Ishikawa (cell line): ENCODE measurements around the gene PCDHA10.

Source experiments
- CEBPB ChIP-seq: IDR thresholded peaks from 2 replicates; pipeline ENCODE4 v1.6.1; 2012
- CREB1 ChIP-seq: IDR thresholded peaks from 2 replicates; pipeline ENCODE4 v1.6.1; 2012; ENCODE audit warnings: low read depth
- EGR1 ChIP-seq: IDR thresholded peaks from 2 replicates; pipeline ENCODE4 v1.6.1; 2012
- EP300 ChIP-seq: IDR thresholded peaks from 2 replicates; pipeline ENCODE4 v1.6.1; 2012; ENCODE audit warnings: borderline replicate concordance
- FOXM1 ChIP-seq: IDR thresholded peaks from 2 replicates; pipeline ENCODE4 v1.6.1; 2012; ENCODE audit warnings: low read depth, borderline replicate concordance
- MAX ChIP-seq: IDR thresholded peaks from 2 replicates; pipeline ENCODE4 v1.6.1; 2012
- NFIC ChIP-seq: IDR thresholded peaks from 2 replicates; pipeline ENCODE4 v1.6.1; 2012
- RAD21 ChIP-seq: IDR thresholded peaks from 2 replicates; pipeline ENCODE4 v1.6.1; 2012; ENCODE audit warnings: low read depth
- REST ChIP-seq: IDR thresholded peaks from 2 replicates; pipeline ENCODE4 v1.6.1; 2012; ENCODE audit warnings: low read depth, mild to moderate bottlenecking
- TAF1 ChIP-seq: IDR thresholded peaks from 2 replicates; pipeline ENCODE4 v1.6.1; 2012; ENCODE audit warnings: low read depth, mild to moderate bottlenecking
- TCF12 ChIP-seq: IDR thresholded peaks from 2 replicates; pipeline ENCODE4 v1.6.1; 2012; ENCODE audit warnings: low read depth
- TEAD4 ChIP-seq: IDR thresholded peaks from 2 replicates; pipeline ENCODE4 v1.6.1; 2012
- USF1 ChIP-seq: IDR thresholded peaks from 2 replicates; pipeline ENCODE4 v1.6.1; 2012
- YY1 ChIP-seq: IDR thresholded peaks from 2 replicates; pipeline ENCODE4 v1.6.1; 2012; ENCODE audit warnings: low read depth
- ZBTB7A ChIP-seq: IDR thresholded peaks from 2 replicates; pipeline ENCODE4 v1.6.1; 2012; ENCODE audit warnings: low read depth

The PCDHA10 gene

GRCh38 chr5:140822281-140822629 lies 33.4 kb upstream of the PCDHA10 start:
- no peak for TF ChIP-seq CREB1
- no peak for TF ChIP-seq TCF12
- TF ChIP-seq EGR1 = no peak
- no peak for TF ChIP-seq YY1
- no peak for TF ChIP-seq CEBPB
- no peak for TF ChIP-seq TAF1

- peak; percentile 34; the same call in 1 of the 2 replicates for TF ChIP-seq REST
Measured at GRCh38 chr5:140822969-140823368, 32.7 kb upstream of the PCDHA10 start.

- TF ChIP-seq TAF1 = no peak
- no peak for TF ChIP-seq CEBPB
- TF ChIP-seq ZBTB7A = no peak
- no peak for TF ChIP-seq EGR1
- no peak for TF ChIP-seq USF1
- TF ChIP-seq TCF12 = no peak
- TF ChIP-seq YY1 = no peak
- TF ChIP-seq MAX = no peak
- TF ChIP-seq NFIC = no peak
- no peak for TF ChIP-seq CREB1
- no peak for TF ChIP-seq EP300
- no peak for TF ChIP-seq FOXM1
- no peak for TF ChIP-seq RAD21
- TF ChIP-seq REST = no peak
- no peak for TF ChIP-seq TEAD4
Measured at GRCh38 chr5:140823475-140823874, 32.2 kb upstream of the PCDHA10 start.

GRCh38 chr5:140827704-140828361 lies 27.9 kb upstream of the PCDHA10 start, which contains the start of gene PCDHA6:
Gene PCDHA6, plus strand, starts transcription at chr5:140827960. Its CDS starts 132 bp downstream, at chr5:140828092.
- no peak for TF ChIP-seq CREB1
- no peak for TF ChIP-seq TEAD4
- no peak for TF ChIP-seq REST
- TF ChIP-seq FOXM1 = no peak
- TF ChIP-seq YY1 = no peak

GRCh38 chr5:140828362-140828737 lies 27.3 kb upstream of the PCDHA10 start:
- TF ChIP-seq FOXM1 (no peak), YY1 (no peak), USF1 (no peak), ZBTB7A (no peak)

GRCh38 chr5:140833993-140834392 lies 21.7 kb upstream of the PCDHA10 start, which contains the start of gene PCDHA7:
Gene PCDHA7, plus strand, starts transcription at chr5:140834269. Its CDS starts 115 bp downstream, at chr5:140834384.
- TF ChIP-seq YY1 = no peak
- TF ChIP-seq EGR1 = no peak
- no peak for TF ChIP-seq TCF12
- TF ChIP-seq TAF1 = no peak
- TF ChIP-seq RAD21 = no peak; the same call in 1 of the 2 replicates
- no peak for TF ChIP-seq USF1
- no peak for TF ChIP-seq MAX
- no peak for TF ChIP-seq FOXM1
- TF ChIP-seq CREB1 = no peak
- no peak for TF ChIP-seq CEBPB
- TF ChIP-seq NFIC = no peak
- no peak for TF ChIP-seq REST
- no peak for TF ChIP-seq ZBTB7A
- TF ChIP-seq EP300 = no peak
- TF ChIP-seq TEAD4 = no peak
